ENCODE results near the gene MYOM1. TPM values are rescaled to one million over a fixed set of nuclear protein-coding genes. Genes with fewer than 3 reads are reported as not detected.
"Not testable (repeated sequence)": the region's sequence is repeated elsewhere in the genome, so short reads cannot be mapped to it uniquely, and the experiment has no call there.

MYOM1 gene
- total RNA-seq, 2 donors from 2014 or later = 6.1 to 6.5 TPM

DNA sequence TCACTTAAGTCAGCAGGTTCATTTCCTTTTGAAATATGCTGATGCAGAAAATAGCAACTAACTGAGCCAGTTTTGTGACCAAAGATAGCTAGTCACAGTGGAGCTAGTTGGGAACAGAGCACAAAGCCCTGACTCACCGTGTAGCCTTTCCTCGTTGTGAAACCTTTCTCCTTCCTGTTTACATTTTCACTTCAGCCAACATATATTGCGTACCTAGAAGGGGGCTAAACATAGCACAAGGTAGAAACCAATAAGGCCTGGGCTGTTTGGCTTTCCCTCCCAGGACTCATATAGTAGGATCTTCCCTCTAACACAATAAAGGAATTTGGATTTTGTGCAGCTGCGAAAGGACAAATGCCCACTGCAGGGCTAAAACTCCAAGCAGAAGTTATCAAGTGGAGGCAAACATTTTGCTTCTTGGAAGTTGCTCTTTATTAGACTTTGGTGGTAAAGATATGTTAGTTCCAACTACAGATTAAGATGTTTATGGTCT lies 182.3 kb downstream of the MYOM1 start:
- Histone ChIP-seq H3K9me3 (no peaks in the 10 kb centered on the region), H3K4me3 (no peak overlapping the region), H3K27me3 (replicated peaks; ENCODE audit: insufficient read depth) (no peaks in the 10 kb centered on the region), H3K27ac (peak overlapping the region in 1 of 2 donors; percentile 62), H3K36me3 (no peaks in the 10 kb centered on the region), H3K4me1 (replicated peaks) (no peaks in the 10 kb centered on the region)
- WGBS = 34% methylated on average over 4 of the region's 4 CpGs
- intact Hi-C loops (cut with DNase I) = no loop called here
- TF ChIP-seq POLR2A (IDR thresholded peaks at IDR 0.05) = no peak
- peak; percentile 77 for TF ChIP-seq POLR2AphosphoS5 (IDR thresholded peaks at IDR 0.05)
- DNase-seq (ENCODE audit: low spot score) = peak; percentile 39

- WGBS = 49% methylated on average over 5 of the region's 5 CpGs
- H3K27ac ChIP-seq = no peak overlapping the region
- intact Hi-C loops (cut with DNase I) = no loop called here
- H3K27me3 ChIP-seq (replicated peaks; ENCODE audit: insufficient read depth) = no peaks in the 10 kb centered on the region
- TF ChIP-seq POLR2AphosphoS5 (IDR thresholded peaks at IDR 0.05) (no peak), POLR2A (IDR thresholded peaks at IDR 0.05) (no peak), CTCF (IDR thresholded peaks at IDR 0.05) (no peak)
- DNase-seq (ENCODE audit: low spot score) = no peak
- no peak overlapping the region for H3K4me3 ChIP-seq
- H3K4me1 ChIP-seq (replicated peaks) = no peaks in the 10 kb centered on the region
- H3K36me3 ChIP-seq = no peaks in the 10 kb centered on the region
- no peaks in the 10 kb centered on the region for H3K9me3 ChIP-seq
These were observed 183.7 kb downstream of the MYOM1 start for GRCh38 chr18:3036108-3036507.

DNA sequence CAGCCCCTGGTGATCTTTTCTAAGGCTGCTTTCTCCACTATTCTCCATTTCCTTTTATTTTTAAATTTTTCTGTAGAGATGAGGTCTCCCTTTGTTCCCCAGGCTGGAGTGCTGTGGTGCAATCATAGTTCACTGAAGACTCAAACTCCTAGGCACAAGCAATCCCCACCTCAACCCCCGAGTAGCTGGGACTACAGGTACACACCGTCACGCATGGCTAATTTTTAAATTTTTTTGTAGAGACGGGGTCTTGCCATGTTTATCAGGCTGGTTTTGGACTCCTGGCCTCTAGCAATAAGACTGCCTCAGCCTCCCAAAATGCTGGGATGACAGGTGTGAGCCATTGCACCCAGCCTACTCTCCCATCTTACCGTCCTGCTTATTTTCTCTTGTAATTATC lies 184.1 kb downstream of the MYOM1 start:
- Histone ChIP-seq H3K9me3 (no peaks in the 10 kb centered on the region), H3K4me3 (no peak overlapping the region), H3K4me1 (replicated peaks) (no peaks in the 10 kb centered on the region), H3K27ac (no peak overlapping the region), H3K27me3 (replicated peaks; ENCODE audit: insufficient read depth) (no peaks in the 10 kb centered on the region), H3K36me3 (no peaks in the 10 kb centered on the region)
- TF ChIP-seq CTCF (IDR thresholded peaks at IDR 0.05) = no peak
- TF ChIP-seq POLR2A (IDR thresholded peaks at IDR 0.05) = no peak
- intact Hi-C loops (cut with DNase I) = no loop called here
- WGBS = 88% methylated on average over 5 of the region's 5 CpGs
- DNase-seq (ENCODE audit: low spot score) = no peak

DNA sequence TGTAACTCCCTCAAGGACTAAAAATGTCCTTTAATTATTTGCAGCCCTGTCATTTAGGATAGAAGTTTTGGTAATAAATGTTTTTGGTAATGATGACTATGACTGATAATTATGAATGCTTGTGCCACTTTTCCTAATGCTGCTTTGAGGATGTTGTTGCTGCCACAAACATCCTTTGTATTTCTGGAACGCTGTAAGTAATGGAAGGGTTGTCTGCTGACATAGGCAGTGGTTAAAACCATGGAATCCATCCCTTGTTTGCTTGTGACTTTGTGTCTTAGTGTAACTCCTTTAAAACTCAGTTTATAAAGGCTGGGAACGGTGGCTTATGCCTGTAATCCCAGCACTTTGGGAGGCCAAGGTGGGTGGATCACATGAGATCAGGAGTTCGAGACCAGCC lies 187.0 kb downstream of the MYOM1 start:
- Histone ChIP-seq H3K27ac (no peak overlapping the region), H3K36me3 (no peaks in the 10 kb centered on the region), H3K4me3 (no peak overlapping the region), H3K27me3 (replicated peaks; ENCODE audit: insufficient read depth) (no peaks in the 10 kb centered on the region), H3K4me1 (replicated peaks) (no peaks in the 10 kb centered on the region), H3K9me3 (no peaks in the 10 kb centered on the region)
- intact Hi-C loops (cut with DNase I) = no loop called here
- WGBS = 83% methylated on average over 3 of the region's 3 CpGs
- TF ChIP-seq POLR2A (IDR thresholded peaks at IDR 0.05) (no peak), CTCF (IDR thresholded peaks at IDR 0.05) (no peak), POLR2AphosphoS5 (IDR thresholded peaks at IDR 0.05) (no peak)
- DNase-seq (ENCODE audit: low spot score) = no peak

- no peaks in the 10 kb centered on the region for H3K27me3 ChIP-seq (replicated peaks; ENCODE audit: insufficient read depth)
- no peaks in the 10 kb centered on the region for H3K9me3 ChIP-seq
- H3K27ac ChIP-seq = no peak overlapping the region
- 41% methylated on average over 12 of the region's 12 CpGs for WGBS
- DNase-seq (ENCODE audit: low spot score) = no peak
- H3K4me3 ChIP-seq = no peak overlapping the region
- H3K4me1 ChIP-seq (replicated peaks) = no peaks in the 10 kb centered on the region
- H3K36me3 ChIP-seq = no peaks in the 10 kb centered on the region
- intact Hi-C loops (cut with DNase I) = no loop called here
- TF ChIP-seq CTCF (IDR thresholded peaks at IDR 0.05) (no peak), POLR2AphosphoS5 (IDR thresholded peaks at IDR 0.05) (no peak), POLR2A (IDR thresholded peaks at IDR 0.05) (no peak)
These were observed 190.4 kb downstream of the MYOM1 start for GRCh38 chr18:3029215-3029952.

DNA sequence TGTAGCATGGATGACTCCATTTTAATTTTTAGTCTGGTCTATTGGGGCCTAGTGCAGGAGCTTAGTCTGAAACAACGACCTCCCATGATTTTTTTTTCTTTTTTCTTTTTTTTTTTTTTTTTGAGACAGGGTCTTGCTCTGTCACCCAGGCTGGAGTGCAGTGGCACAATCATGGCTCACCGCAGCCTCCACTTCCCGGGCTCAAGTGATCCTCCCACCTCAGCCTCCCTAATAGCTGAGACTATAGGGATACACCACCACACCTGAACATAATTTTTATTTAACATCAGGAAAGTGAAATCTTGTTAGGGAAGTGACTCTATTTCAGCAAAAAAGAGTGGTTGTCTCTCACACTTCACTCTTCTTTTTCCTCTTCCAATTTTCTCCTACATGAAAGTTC lies 191.7 kb downstream of the MYOM1 start:
- H3K4me1 ChIP-seq (replicated peaks); H3K36me3 ChIP-seq; H3K9me3 ChIP-seq; H3K4me3 ChIP-seq; intact Hi-C loops (cut with DNase I); H3K27me3 ChIP-seq (replicated peaks; ENCODE audit: insufficient read depth); H3K27ac ChIP-seq; DNase-seq (ENCODE audit: low spot score): not testable (repeated sequence)
- 99% methylated on average over 3 of the region's 3 CpGs for WGBS
